Breast epithelium (tissue), 3 donors: Measurements from ENCODE around the gene CCDC171.

Experiments used
- CTCF ChIP-seq, 3 donors: fragments of 450-650 bp; IDR thresholded peaks; one replicate each; pipeline ENCODE4 v1.5.1; 2016 to 2017; ENCODE audit warnings: antibody characterized with exemption in 3 of 3, mild to moderate bottlenecking in 3 of 3, moderate library complexity in 3 of 3
- POLR2A ChIP-seq: fragments of 450-650 bp; IDR thresholded peaks from one replicate; pipeline ENCODE4 v1.6.1; 2016; ENCODE audit warnings: antibody characterized with exemption, mild to moderate bottlenecking, moderate library complexity
- POLR2AphosphoS5 ChIP-seq, 3 donors: sonication (generic); formaldehyde crosslinking; IDR thresholded peaks; one replicate each; pipeline ENCODE4 v1.6.1; 2017; ENCODE audit warnings: antibody characterized with exemption in 3 of 3

DNA sequence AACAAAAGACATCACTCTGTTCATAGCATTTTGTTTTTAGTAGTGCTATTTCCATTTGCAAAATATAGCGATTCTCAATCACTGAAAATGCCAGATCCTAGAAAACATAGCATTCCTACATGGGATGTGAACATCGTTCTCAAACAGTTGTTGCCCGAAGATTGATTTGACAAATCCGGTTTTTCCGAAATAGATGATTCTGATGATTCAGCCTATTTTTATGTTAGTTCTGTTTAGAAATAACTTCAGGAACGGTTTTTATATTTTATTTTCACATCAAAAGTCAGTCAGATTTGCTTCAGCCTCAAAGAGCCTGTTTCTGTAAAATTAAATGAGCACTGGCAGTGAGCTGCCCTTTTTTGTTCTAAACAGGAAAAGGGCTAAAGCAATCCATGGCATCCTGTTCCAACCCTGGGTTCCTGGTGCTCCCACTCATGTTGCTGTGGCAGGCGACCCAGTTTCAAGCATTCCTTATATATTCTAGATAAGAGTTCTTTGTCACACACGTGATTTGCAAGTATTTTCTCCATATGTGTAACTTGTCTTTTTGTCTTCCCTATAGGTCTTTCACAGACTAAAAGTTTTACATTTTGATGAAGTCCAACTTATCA, 27.9 kb upstream of the CCDC171 start:
- TF ChIP-seq CTCF (IDR thresholded peaks at IDR 0.05) = no peak
- no peak for TF ChIP-seq POLR2A
- TF ChIP-seq POLR2AphosphoS5 (IDR thresholded peaks at IDR 0.05) = no peak
